Nephron progenitor cell (in vitro differentiated cells): ENCODE measurements around the gene STK17B.

Experiments
- DNase-seq: peaks from one replicate; pipeline ENCODE4 v3.0.0; 2021
- H3K27ac Mint-ChIP-seq: 2 replicates; pipeline ENCODE4 v1.8.0; 2021; ENCODE audit warnings: mild to moderate bottlenecking, moderate library complexity, mixed read lengths
- H3K27me3 Mint-ChIP-seq: 2 replicates; pipeline ENCODE4 v1.8.0; 2021; ENCODE audit warnings: mild to moderate bottlenecking, low read depth, mixed read lengths; ENCODE audit not compliant: poor library complexity
- H3K36me3 Mint-ChIP-seq: 2 replicates; pipeline ENCODE4 v1.8.0; 2021; ENCODE audit warnings: low read depth, mixed read lengths
- H3K4me1 Mint-ChIP-seq: 2 replicates; pipeline ENCODE4 v1.8.0; 2021; ENCODE audit warnings: mixed read lengths
- H3K4me3 Mint-ChIP-seq: 2 replicates; pipeline ENCODE4 v1.8.0; 2021; ENCODE audit warnings: mild to moderate bottlenecking, moderate library complexity, mixed read lengths
- H3K9me3 Mint-ChIP-seq: 2 replicates; pipeline ENCODE4 v1.8.0; 2021; ENCODE audit warnings: mild to moderate bottlenecking, moderate library complexity, mixed read lengths
- TF ChIP-seq, protein P1 (sequence below): fragments of 200-600 bp; sonication (generic); IDR thresholded peaks from 2 replicates; pipeline ENCODE4 v1.5.0; 2021; ENCODE audit warnings: antibody characterized with exemption

Gene STK17B

DNA sequence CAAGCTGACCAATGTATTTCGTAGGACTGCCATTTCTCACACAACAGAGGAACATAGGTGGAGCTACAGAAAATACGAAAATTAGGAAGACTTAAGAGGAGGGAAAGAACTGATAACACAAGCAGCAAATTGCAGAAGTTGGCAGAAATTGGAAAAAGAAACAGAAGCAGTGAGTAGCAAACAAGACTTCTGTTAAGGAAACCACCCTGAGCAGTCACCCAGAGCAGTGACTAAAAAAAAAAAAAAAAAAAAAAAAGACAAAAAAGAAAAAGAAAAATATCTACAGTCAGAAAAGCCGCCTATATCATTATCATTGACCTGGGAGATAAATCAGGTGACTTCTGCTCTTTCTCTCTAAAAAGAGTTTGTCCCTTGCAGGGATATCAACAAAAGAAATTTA, 21.4 kb downstream of the STK17B start:
- no peaks in the 10 kb centered on the region for H3K4me1 Mint-ChIP-seq
- H3K9me3 Mint-ChIP-seq = no peaks in the 10 kb centered on the region
- H3K4me3 Mint-ChIP-seq = no peak overlapping the region
- H3K27ac Mint-ChIP-seq = no peak overlapping the region
- H3K36me3 Mint-ChIP-seq = peaks cover 40% of the 10 kb centered on the region
- TF ChIP-seq, protein P1, sequence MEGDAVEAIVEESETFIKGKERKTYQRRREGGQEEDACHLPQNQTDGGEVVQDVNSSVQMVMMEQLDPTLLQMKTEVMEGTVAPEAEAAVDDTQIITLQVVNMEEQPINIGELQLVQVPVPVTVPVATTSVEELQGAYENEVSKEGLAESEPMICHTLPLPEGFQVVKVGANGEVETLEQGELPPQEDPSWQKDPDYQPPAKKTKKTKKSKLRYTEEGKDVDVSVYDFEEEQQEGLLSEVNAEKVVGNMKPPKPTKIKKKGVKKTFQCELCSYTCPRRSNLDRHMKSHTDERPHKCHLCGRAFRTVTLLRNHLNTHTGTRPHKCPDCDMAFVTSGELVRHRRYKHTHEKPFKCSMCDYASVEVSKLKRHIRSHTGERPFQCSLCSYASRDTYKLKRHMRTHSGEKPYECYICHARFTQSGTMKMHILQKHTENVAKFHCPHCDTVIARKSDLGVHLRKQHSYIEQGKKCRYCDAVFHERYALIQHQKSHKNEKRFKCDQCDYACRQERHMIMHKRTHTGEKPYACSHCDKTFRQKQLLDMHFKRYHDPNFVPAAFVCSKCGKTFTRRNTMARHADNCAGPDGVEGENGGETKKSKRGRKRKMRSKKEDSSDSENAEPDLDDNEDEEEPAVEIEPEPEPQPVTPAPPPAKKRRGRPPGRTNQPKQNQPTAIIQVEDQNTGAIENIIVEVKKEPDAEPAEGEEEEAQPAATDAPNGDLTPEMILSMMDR = no peak
- no peak for DNase-seq
- H3K27me3 Mint-ChIP-seq = no peaks in the 10 kb centered on the region

DNA sequence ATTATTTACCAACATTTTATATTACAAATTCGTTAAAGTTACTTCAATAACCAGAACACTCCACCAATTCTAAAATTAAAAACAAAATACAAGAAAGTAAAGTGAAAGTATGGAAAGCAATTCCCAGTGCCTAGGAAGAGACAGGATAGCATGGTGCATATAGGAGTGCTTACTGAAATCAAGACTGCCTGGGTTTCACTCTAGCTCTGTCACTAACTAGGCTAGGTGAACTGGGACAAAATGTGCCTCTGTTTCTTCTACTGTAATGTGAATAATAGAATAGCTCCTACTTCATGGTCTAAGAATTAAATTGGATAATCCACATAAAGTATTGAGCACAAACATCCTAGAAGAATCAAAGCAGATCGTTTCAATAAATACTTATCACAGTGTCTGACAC, 22.6 kb downstream of the STK17B start:
- H3K27ac Mint-ChIP-seq = no peak overlapping the region
- TF ChIP-seq, protein P1 = no peak
- peaks cover 30% of the 10 kb centered on the region for H3K36me3 Mint-ChIP-seq
- no peaks in the 10 kb centered on the region for H3K4me1 Mint-ChIP-seq
- DNase-seq = no peak
- H3K27me3 Mint-ChIP-seq = no peaks in the 10 kb centered on the region
- H3K9me3 Mint-ChIP-seq = no peaks in the 10 kb centered on the region
- H3K4me3 Mint-ChIP-seq = no peak overlapping the region

DNA sequence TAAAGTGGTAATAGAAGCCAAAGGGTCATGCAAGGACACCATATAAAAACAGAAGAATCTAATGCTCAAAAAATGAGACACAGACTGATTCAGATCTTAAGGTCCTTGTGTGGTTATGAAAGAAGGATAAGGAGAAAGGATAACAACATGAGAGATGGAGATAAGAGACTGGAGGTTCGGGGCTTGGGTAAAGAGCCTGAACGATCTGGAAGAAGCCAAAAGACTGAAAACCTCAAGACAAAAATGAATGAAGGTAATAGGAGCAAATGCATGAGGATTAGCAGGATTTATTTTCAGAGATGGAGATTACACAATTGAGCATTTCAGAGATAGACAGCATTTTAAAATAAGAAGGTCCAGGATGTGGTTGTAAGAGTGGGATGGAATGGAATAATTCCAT, 26.1 kb downstream of the STK17B start:
- Mint-ChIP-seq H3K4me1 (no peaks in the 10 kb centered on the region), H3K9me3 (no peaks in the 10 kb centered on the region), H3K36me3 (peaks cover 24% of the 10 kb centered on the region), H3K27me3 (no peaks in the 10 kb centered on the region), H3K4me3 (no peak overlapping the region), H3K27ac (no peak overlapping the region)
- TF ChIP-seq, protein P1 = no peak
- no peak for DNase-seq

DNA sequence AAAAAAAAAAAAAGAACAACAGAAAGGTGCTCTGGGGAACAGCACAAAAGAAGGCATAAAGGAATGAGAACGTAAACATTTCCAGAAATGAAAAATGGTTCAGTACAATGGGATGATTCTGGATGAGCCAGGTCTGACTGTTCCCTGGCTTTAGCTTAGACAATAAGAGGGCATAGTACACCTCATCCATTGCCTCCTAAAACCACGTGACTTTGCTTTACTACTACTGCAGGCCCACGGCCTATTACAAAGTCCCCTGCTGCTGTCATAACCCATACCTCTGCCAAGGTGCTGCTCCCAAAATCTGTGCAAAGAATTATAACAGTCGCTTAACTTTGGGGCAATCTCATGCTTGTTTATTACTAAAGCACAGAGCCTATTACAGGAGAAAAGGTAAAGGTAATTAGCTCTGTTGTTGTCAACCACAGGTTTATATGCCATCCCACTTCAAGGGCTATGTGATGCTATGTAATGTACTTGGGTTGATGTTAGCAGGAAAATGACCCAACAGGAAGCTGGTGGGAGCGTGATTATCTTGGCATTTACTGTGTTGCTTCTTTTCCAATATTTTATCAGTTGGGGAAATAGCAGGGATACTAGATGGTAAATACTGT, 26.8 kb downstream of the STK17B start:
- Mint-ChIP-seq H3K4me1 (no peaks in the 10 kb centered on the region), H3K27me3 (no peaks in the 10 kb centered on the region), H3K27ac (no peak overlapping the region), H3K4me3 (no peak overlapping the region), H3K9me3 (no peaks in the 10 kb centered on the region), H3K36me3 (peaks cover 30% of the 10 kb centered on the region)
- TF ChIP-seq, protein P1 = no peak
- no peak for DNase-seq

DNA sequence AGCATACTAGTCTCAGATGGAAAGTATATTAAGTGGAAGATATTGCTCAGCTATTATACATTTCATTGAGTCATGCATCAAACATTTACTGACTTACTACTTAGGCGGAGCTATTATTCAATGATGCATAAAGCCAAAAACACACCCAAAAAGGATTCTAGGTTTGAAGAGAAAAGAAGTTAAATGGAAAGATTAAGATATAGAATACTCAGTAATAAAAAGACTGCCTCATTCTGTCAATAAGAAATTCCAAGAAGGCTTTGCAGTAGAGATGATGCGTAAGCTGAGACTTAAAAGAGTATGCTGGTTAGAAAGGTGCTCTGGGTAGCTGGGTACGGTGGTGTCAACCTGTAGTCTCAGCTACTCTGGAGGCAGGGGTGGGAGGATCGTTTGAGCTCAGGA, 27.6 kb downstream of the STK17B start:
- Mint-ChIP-seq H3K27ac (no peak overlapping the region), H3K27me3 (no peaks in the 10 kb centered on the region), H3K9me3 (no peaks in the 10 kb centered on the region), H3K4me3 (no peak overlapping the region), H3K36me3 (peaks cover 33% of the 10 kb centered on the region), H3K4me1 (no peaks in the 10 kb centered on the region)
- DNase-seq = no peak
- TF ChIP-seq, protein P1 = no peak

DNA sequence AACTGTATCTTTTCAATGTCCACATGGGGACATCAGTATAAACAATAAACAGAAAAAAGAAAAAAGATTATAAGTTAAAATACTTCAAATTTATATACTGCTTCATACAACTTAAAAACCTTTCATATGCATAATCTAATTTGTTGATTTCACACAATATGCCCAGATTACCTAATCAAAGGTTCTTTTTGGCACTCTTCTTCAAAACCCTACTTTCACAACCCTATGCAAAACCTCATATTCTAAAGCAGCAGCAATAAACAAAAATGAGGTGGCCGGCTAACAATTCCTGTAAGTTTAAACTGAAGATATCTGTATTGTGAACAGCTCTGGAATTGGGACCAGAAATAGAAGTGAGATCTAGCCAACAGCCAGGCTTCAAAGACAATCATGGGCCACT, 28.6 kb downstream of the STK17B start:
- DNase-seq = no peak
- no peaks in the 10 kb centered on the region for H3K9me3 Mint-ChIP-seq
- no peak overlapping the region for H3K4me3 Mint-ChIP-seq
- TF ChIP-seq, protein P1 = no peak
- no peaks in the 10 kb centered on the region for H3K4me1 Mint-ChIP-seq
- H3K27me3 Mint-ChIP-seq = no peaks in the 10 kb centered on the region
- no peak overlapping the region for H3K27ac Mint-ChIP-seq
- H3K36me3 Mint-ChIP-seq = peaks cover 43% of the 10 kb centered on the region
